RPMI8226 (cell line): ENCODE results near the gene RNASEH2B.

Experiments
- DNase-seq: peaks from one replicate; pipeline ENCODE4 v3.0.0-alpha.2; 2015

The RNASEH2B gene

GRCh38 chr13:51000061-51000460 is 90.5 kb downstream of the RNASEH2B start:
- no peak for DNase-seq

- DNase-seq: no peak
Observed at GRCh38 chr13:51000571-51001260, 91.1 kb downstream of the RNASEH2B start.

GRCh38 chr13:51001335-51001734 is 91.7 kb downstream of the RNASEH2B start:
- no peak for DNase-seq

DNA sequence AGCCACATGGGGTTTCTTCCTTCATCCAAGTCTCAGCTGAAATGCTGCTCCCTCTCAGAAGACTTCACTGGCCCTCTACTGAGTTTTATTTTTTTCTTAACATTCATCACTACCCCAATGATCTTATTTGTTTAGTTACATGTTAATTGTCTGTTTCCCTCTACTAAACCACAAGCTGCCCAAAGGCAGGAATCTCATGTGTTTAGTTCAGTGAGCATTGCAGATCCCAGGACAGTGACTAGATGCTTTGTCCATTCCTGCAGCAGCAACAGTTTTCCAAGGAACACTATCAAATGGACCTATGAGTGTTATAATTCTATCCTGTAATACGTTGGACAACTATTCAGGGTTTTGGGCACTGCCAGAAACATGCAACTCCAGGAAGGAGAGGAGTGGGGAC is 93.1 kb downstream of the RNASEH2B start:
- DNase-seq: no peak

DNA sequence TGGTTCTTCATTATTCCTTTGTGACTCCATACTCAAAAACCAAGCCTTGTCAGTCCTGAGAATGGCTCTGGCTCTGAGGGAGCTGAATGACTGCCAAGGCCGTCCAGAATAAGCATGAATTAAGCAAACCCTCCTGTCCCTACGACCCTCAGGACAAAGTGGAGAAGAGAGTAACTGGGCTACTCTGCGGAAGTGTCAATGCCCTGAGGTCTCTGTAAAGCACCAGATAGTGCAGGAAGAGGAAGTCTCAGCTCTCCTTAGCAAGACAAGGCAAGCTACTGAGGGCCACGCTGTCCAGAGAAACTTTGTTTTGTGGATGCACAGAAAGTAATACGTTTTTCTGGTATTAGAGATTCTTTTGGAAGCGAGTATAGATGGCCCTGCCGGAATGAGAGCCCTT is 94.1 kb downstream of the RNASEH2B start:
- DNase-seq: no peak

GRCh38 chr13:51004111-51004865 is 94.7 kb downstream of the RNASEH2B start:
- DNase-seq: no peak

DNA sequence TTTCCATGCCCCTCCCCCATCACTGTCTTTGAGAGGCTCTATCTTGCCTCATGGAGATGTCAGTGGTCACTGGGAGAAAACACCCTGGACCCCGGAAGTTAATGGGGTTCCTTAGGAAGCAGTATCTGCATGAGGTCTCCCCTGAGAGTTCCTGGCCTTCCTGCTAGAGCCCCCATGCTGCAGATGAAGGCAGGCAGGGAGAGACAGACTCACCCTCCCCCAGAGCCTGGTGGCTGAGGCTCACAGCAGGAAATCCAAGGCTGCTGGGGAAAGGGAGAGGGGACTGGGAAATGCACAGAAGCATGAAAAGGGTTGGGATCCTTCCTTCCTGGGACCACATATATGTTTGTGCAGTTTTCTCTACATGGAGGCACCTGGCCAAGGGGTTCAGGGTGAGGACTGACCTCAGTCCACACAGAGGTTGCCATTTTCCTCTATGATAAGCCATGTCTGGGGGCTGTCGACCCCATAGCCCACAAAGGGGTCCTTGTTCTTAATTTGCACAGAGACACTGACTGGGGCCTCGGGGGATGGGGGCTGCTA is 95.4 kb downstream of the RNASEH2B start:
- no peak for DNase-seq

DNA sequence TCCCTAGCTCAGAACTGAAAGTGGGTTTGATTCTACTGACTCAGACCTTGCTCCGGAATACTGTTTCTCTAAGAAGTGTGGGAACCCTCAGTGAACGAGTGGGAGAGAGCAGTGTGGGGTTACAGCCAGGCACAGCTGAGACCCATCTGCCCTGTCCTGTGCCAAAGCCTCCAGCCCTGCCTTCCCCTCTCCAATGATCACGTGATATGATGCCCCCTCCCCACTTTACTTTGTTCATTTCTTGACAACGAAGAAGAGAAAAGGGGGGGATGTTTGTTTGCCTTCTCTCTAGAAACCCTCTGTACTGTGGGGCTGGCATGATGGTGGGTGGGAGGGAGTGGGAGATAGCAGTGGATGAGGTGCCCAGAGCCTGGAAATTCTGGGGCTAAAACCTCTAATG is 96.0 kb downstream of the RNASEH2B start:
- no peak for DNase-seq
